Measurements from ENCODE around the gene NOL11. TPM values are rescaled to one million over a fixed set of nuclear protein-coding genes. Genes with fewer than 3 reads are reported as not detected.

The NOL11 gene
- total RNA-seq, 1 experiment from 2014 or later, result 66.4 TPM

- no peak for ATAC-seq
- DNase-seq (ENCODE audit: low spot score), result no peak
- ChIA-PET POLR2A (no interaction called here), CTCF (no interaction called here)
- TF ChIP-seq NFATC4 (CRISPR knock-in tag; IDR thresholded peaks at IDR 0.05) (no peak), HMGA2 (CRISPR knock-in tag; IDR thresholded peaks at IDR 0.05) (no peak), ZNF121 (CRISPR knock-in tag; IDR thresholded peaks at IDR 0.05) (peak; percentile 78; the same call in 1 of the 2 replicates), EMX1 (CRISPR knock-in tag; IDR thresholded peaks at IDR 0.05) (no peak)
- Mint-ChIP-seq H3K4me1 (peaks cover 2% of the 10 kb centered on the region; the same call in 1 of the 2 replicates), H3K4me3 (no peak overlapping the region), H3K27me3 (ENCODE audit: low read depth) (no peaks in the 10 kb centered on the region; the same call in 1 of the 2 replicates), H3K9me3 (no peaks in the 10 kb centered on the region), H3K27ac (no peak overlapping the region), H3K36me3 (no peaks in the 10 kb centered on the region)
Measured at GRCh38 chr17:67772679-67773078, 54.9 kb downstream of the NOL11 start.

GRCh38 chr17:67773246-67773645, 55.5 kb downstream of the NOL11 start:
- TF ChIP-seq SP1 (CRISPR knock-in tag; conservative IDR thresholded peaks at IDR 0.05) (no peak), ZNF121 (CRISPR knock-in tag; IDR thresholded peaks at IDR 0.05) (no peak)
- peaks cover 2% of the 10 kb centered on the region; the same call in 1 of the 2 replicates for H3K4me1 Mint-ChIP-seq
- peak overlapping the region; percentile 66; the same call in 1 of the 2 replicates for H3K27ac Mint-ChIP-seq
- CTCF ChIA-PET, result no interaction called here
- H3K9me3 Mint-ChIP-seq, result no peaks in the 10 kb centered on the region
- POLR2A ChIA-PET, result no interaction called here
- DNase-seq (ENCODE audit: low spot score) (no peak), ATAC-seq (no peak)
- H3K4me3 Mint-ChIP-seq, result no peak overlapping the region
- no peaks in the 10 kb centered on the region for H3K36me3 Mint-ChIP-seq
- H3K27me3 Mint-ChIP-seq (ENCODE audit: low read depth), result no peaks in the 10 kb centered on the region

- TF ChIP-seq MYBL2 (CRISPR knock-in tag; IDR thresholded peaks at IDR 0.05) (no peak), NFYB (CRISPR knock-in tag; conservative IDR thresholded peaks at IDR 0.05; ENCODE audit: low read depth) (no peak), ZNF532 (CRISPR knock-in tag; IDR thresholded peaks at IDR 0.05; ENCODE audit: borderline replicate concordance) (no peak), CTCF (IDR thresholded peaks at IDR 0.05) (peak; percentile 90), CBFB (CRISPR knock-in tag; IDR thresholded peaks at IDR 0.05; ENCODE audit: low read depth) (no peak), ZNF121 (CRISPR knock-in tag; IDR thresholded peaks at IDR 0.05) (no peak), SP1 (CRISPR knock-in tag; conservative IDR thresholded peaks at IDR 0.05) (no peak)
- Mint-ChIP-seq H3K9me3 (no peaks in the 10 kb centered on the region), H3K4me3 (no peak overlapping the region), H3K27me3 (ENCODE audit: low read depth) (no peaks in the 10 kb centered on the region), H3K4me1 (no peaks in the 10 kb centered on the region), H3K36me3 (no peaks in the 10 kb centered on the region), H3K27ac (no peak overlapping the region)
- ChIA-PET POLR2A (no interaction called here), CTCF (interaction anchor here (0.8 to 1.8 kb wide), 7 partner anchors 15 to 130 kb away, joined by 3 to 7 read pairs (median 3); partner anchors contain the start of gene NOL11)
- DNase-seq (ENCODE audit: low spot score), result peak; percentile 73
- ATAC-seq, result peak; percentile 100
Measured at GRCh38 chr17:67779098-67779672, 61.4 kb downstream of the NOL11 start.

- Mint-ChIP-seq H3K4me3 (no peak overlapping the region), H3K9me3 (no peaks in the 10 kb centered on the region), H3K27me3 (ENCODE audit: low read depth) (no peaks in the 10 kb centered on the region), H3K27ac (no peak overlapping the region), H3K4me1 (no peaks in the 10 kb centered on the region), H3K36me3 (no peaks in the 10 kb centered on the region)
- ChIA-PET POLR2A (no interaction called here), CTCF (no interaction called here)
- no peak for DNase-seq (ENCODE audit: low spot score)
- TF ChIP-seq ZNF232 (CRISPR knock-in tag; IDR thresholded peaks at IDR 0.05) (no peak), ZNF317 (CRISPR knock-in tag; IDR thresholded peaks at IDR 0.05; ENCODE audit: borderline replicate concordance, low read depth) (no peak)
- ATAC-seq, result no peak
Measured at GRCh38 chr17:67784364-67785121, 66.8 kb downstream of the NOL11 start.

Measured in WTC11 (cell line).